Measurements from ENCODE around the gene MGST1. TPM values are rescaled to one million over a fixed set of nuclear protein-coding genes. Genes with fewer than 3 reads are reported as not detected.

MGST1 gene
- total RNA-seq, 1 donor from 2014 or later: 84.2 TPM

Other genes with a start within 250 kb of the MGST1 start
- gene SLC15A5, start 70.0 kb upstream of the MGST1 start, total RNA-seq: not detected in 2 replicates

Data from myocyte (in vitro differentiated cells).